ENCODE measurements around the gene VPS37C.

Gene VPS37C

GRCh38 chr11:61194169-61194671 lies 33.0 kb upstream of the VPS37C start:
- H3K4me3 ChIP-seq (replicated peaks; ENCODE audit: insufficient read depth, low read length) = no peak overlapping the region
- H3K27ac ChIP-seq (replicated peaks) = no peak overlapping the region
- no peaks in the 10 kb centered on the region for H3K27me3 ChIP-seq (ENCODE audit: insufficient read depth, poor library complexity, severe bottlenecking)
- no peak for DNase-seq (ENCODE audit: low read depth in 1 of 2, low spot score in 1 of 2)
- TF ChIP-seq POLR2AphosphoS5 (IDR thresholded peaks at IDR 0.05; ENCODE audit: low read depth) (no peak), GABPA (IDR thresholded peaks at IDR 0.05; ENCODE audit: low read depth) (no peak), REST (IDR thresholded peaks at IDR 0.05; ENCODE audit: insufficient replicate concordance, low read depth) (no peak), SPI1 (IDR thresholded peaks at IDR 0.05; ENCODE audit: borderline replicate concordance, low read depth) (no peak), CTCF (IDR thresholded peaks at IDR 0.05; ENCODE audit: insufficient read depth, low read length) (no peak)

- no peak overlapping the region for H3K4me3 ChIP-seq (replicated peaks; ENCODE audit: insufficient read depth, low read length)
- DNase-seq (ENCODE audit: low read depth in 1 of 2, low spot score in 1 of 2) = no peak
- no peak overlapping the region for H3K27ac ChIP-seq (replicated peaks)
- no peaks in the 10 kb centered on the region for H3K27me3 ChIP-seq (ENCODE audit: insufficient read depth, poor library complexity, severe bottlenecking)
- TF ChIP-seq GABPA (IDR thresholded peaks at IDR 0.05; ENCODE audit: low read depth) (no peak), CTCF (IDR thresholded peaks at IDR 0.05; ENCODE audit: insufficient read depth, low read length) (no peak), REST (IDR thresholded peaks at IDR 0.05; ENCODE audit: insufficient replicate concordance, low read depth) (no peak), SPI1 (IDR thresholded peaks at IDR 0.05; ENCODE audit: borderline replicate concordance, low read depth) (no peak), POLR2AphosphoS5 (IDR thresholded peaks at IDR 0.05; ENCODE audit: low read depth) (no peak)
Measured at GRCh38 chr11:61193596-61193995, 32.4 kb upstream of the VPS37C start.

- Histone ChIP-seq H3K4me3 (replicated peaks; ENCODE audit: insufficient read depth, low read length) (no peak overlapping the region), H3K27ac (replicated peaks) (no peak overlapping the region), H3K27me3 (ENCODE audit: insufficient read depth, poor library complexity, severe bottlenecking) (no peaks in the 10 kb centered on the region)
- TF ChIP-seq CTCF (IDR thresholded peaks at IDR 0.05; ENCODE audit: insufficient read depth, low read length) = no peak
- no peak for TF ChIP-seq SPI1 (IDR thresholded peaks at IDR 0.05; ENCODE audit: borderline replicate concordance, low read depth)
- no peak for TF ChIP-seq GABPA (IDR thresholded peaks at IDR 0.05; ENCODE audit: low read depth)
- TF ChIP-seq POLR2AphosphoS5 (IDR thresholded peaks at IDR 0.05; ENCODE audit: low read depth) = no peak
- TF ChIP-seq REST (IDR thresholded peaks at IDR 0.05; ENCODE audit: insufficient replicate concordance, low read depth) = no peak
- no peak for DNase-seq (ENCODE audit: low read depth in 1 of 2, low spot score in 1 of 2)
Measured at GRCh38 chr11:61189933-61190332, 28.7 kb upstream of the VPS37C start.

All from HL-60 (cell line).